Testis (tissue), 3 donors: ENCODE data around the gene ST8SIA3. TPM values are rescaled to one million over a fixed set of nuclear protein-coding genes. Genes with fewer than 3 reads are reported as not detected.

Experiments used
- DNase-seq: peaks from one replicate; pipeline ENCODE4 v3.0.0-alpha.2; 2019
- H3K27ac ChIP-seq, 2 donors: fragments of 200-600 bp; sonication (generic); one replicate each; pipeline ENCODE4 v1.5.1; 2019
- H3K27me3 ChIP-seq: fragments of 200-600 bp; sonication (generic); one replicate; pipeline ENCODE4 v1.5.1; 2019
- H3K36me3 ChIP-seq: fragments of 200-600 bp; sonication (generic); one replicate; pipeline ENCODE4 v1.5.1; 2017; ENCODE audit warnings: low read depth; ENCODE audit errors: missing control alignments
- H3K4me1 ChIP-seq: fragments of 200-600 bp; sonication (generic); one replicate; pipeline ENCODE4 v1.5.1; 2019
- H3K4me3 ChIP-seq, 2 donors: fragments of 200-600 bp; sonication (generic); one replicate each; pipeline ENCODE4 v1.5.1; 2017 to 2019
- H3K9me3 ChIP-seq: fragments of 200-600 bp; sonication (generic); one replicate; pipeline ENCODE4 v1.5.1; 2017
- POLR2A ChIP-seq: fragments of 450-650 bp; IDR thresholded peaks from one replicate; pipeline ENCODE4 v1.6.1; 2017; ENCODE audit warnings: antibody characterized with exemption, mild to moderate bottlenecking, moderate library complexity
- WGBS, 2 donors: methylation state at CpG; one replicate each; pipeline ENCODE4 v1.1.5; 2018; 5-methylcytosine and 5-hydroxymethylcytosine counted together
- intact Hi-C: fragments of 100-400 bp; cut with DNase I; formaldehyde crosslinking; loops from one replicate; pipeline ENCODE4 v1.15.1; 2023; ENCODE audit warnings: low total_unique reads
- polyA plus RNA-seq: library from polyadenylated mRNA; stranded (reverse); fragments of 350-450 nt; fragmentation: Illumina TruSeq; extraction: RNeasy Lipid Tissue Mini Kit (QIAGEN cat#74804); gene quantifications from one replicate; pipeline ENCODE4 v1.2.3, GENCODE V29; 2014; ENCODE audit warnings: low read depth, low replicate concordance; ENCODE audit not compliant: insufficient read depth
- total RNA-seq, 2 donors: library from RNA; depleted of rRNA; stranded (reverse); fragments of >200 nt; gene quantifications; one replicate each; pipeline ENCODE4 v1.2.3, GENCODE V29; 2016
- TF ChIP-seq, protein P1 (sequence below), 3 experiments: fragments of 450-650 bp in 2 of 3; fragments of 200-600 bp in 1 of 3; sonication (generic) in 1 of 3; IDR thresholded peaks; one replicate each; pipeline ENCODE4 v1.5.1; 2016 to 2019; ENCODE audit warnings: antibody characterized with exemption in 3 of 3, mild to moderate bottlenecking in 2 of 3, moderate library complexity in 1 of 3

Gene ST8SIA3
- total and polyA plus RNA-seq, 3 donors from 2014 or later: 0.93 to 2.5 (median 1.6) TPM

DNA sequence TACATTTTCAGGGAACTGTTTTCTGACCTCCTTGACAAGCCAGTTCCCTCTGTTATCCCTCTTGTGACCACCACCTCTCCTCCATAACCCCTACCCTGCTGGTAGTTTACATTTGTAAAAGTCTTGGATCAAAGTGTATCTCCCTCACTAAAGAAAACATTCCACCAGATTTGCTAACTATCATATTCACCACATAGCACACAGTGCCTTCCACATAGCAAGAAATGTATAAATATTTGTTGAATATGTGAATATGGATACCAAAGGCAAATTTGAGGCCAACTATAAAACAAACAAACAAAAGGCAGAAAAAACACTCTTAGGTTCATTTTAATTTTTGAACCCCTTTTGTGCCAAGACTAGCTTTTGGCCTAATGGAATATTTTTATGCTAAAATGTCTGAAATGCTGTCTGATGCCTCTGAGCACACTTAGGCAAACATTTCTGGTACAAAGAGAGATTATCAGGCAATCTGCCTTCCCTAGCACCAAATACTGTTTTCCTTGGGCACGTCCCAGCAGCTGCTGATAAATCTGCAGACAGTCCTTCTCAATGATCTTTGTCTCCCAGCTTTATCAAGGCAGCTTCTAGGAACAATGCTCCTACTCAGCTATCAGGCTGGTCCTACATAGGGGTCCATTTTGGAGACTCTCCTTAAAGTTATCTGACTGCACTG, 26.7 kb upstream of the ST8SIA3 start:
- WGBS, 2 donors: 31 to 35% methylated on average over 1 of the region's 1 CpG
- no peaks in the 10 kb centered on the region for H3K27me3 ChIP-seq
- intact Hi-C loops: no loop called here
- H3K4me1 ChIP-seq: no peaks in the 10 kb centered on the region
- H3K4me3 ChIP-seq: no peak overlapping the region
- no peak overlapping the region for H3K27ac ChIP-seq
- no peaks in the 10 kb centered on the region for H3K36me3 ChIP-seq
- TF ChIP-seq, protein P1, sequence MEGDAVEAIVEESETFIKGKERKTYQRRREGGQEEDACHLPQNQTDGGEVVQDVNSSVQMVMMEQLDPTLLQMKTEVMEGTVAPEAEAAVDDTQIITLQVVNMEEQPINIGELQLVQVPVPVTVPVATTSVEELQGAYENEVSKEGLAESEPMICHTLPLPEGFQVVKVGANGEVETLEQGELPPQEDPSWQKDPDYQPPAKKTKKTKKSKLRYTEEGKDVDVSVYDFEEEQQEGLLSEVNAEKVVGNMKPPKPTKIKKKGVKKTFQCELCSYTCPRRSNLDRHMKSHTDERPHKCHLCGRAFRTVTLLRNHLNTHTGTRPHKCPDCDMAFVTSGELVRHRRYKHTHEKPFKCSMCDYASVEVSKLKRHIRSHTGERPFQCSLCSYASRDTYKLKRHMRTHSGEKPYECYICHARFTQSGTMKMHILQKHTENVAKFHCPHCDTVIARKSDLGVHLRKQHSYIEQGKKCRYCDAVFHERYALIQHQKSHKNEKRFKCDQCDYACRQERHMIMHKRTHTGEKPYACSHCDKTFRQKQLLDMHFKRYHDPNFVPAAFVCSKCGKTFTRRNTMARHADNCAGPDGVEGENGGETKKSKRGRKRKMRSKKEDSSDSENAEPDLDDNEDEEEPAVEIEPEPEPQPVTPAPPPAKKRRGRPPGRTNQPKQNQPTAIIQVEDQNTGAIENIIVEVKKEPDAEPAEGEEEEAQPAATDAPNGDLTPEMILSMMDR (IDR thresholded peaks at IDR 0.05): no peak
- TF ChIP-seq POLR2A: no peak
- no peaks in the 10 kb centered on the region for H3K9me3 ChIP-seq
- no peak for DNase-seq

DNA sequence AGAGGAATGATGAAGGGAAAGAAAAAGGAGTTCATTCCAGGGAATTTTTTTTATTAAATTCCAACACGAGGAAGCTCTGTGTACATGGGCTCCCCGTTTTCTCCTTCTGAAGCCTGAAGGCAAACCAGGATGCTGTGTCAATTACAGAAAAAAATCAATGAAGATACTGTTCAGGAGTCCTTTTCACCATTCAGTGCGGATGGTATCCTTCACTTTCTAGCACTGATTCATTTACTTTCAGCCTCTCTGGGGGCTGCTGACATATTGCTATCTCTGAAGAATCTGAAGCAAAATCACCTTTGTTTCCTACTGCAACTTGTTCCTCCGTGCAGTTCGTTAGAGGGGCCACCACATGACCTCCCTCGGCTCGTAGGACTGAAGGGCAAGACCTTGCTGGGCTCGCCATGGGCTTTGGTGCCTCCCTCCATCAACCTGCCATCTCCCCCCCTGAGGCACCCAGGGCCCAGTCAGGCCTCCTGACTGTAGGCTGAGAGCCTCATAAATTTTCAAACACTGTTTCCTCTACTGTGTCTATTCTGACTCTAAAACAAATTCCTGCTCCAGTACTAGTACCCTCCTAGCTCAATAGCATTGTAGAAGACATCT, 25.5 kb upstream of the ST8SIA3 start:
- no peaks in the 10 kb centered on the region for H3K9me3 ChIP-seq
- H3K27ac ChIP-seq: no peak overlapping the region
- TF ChIP-seq, protein P1 (IDR thresholded peaks at IDR 0.05): no peak
- no peak for TF ChIP-seq POLR2A
- intact Hi-C loops: no loop called here
- H3K4me1 ChIP-seq: no peaks in the 10 kb centered on the region
- no peak for DNase-seq
- H3K36me3 ChIP-seq: no peaks in the 10 kb centered on the region
- H3K4me3 ChIP-seq: no peak overlapping the region
- no peaks in the 10 kb centered on the region for H3K27me3 ChIP-seq
- 15 to 23% methylated on average over 8 of the region's 8 CpGs for WGBS, 2 donors

DNA sequence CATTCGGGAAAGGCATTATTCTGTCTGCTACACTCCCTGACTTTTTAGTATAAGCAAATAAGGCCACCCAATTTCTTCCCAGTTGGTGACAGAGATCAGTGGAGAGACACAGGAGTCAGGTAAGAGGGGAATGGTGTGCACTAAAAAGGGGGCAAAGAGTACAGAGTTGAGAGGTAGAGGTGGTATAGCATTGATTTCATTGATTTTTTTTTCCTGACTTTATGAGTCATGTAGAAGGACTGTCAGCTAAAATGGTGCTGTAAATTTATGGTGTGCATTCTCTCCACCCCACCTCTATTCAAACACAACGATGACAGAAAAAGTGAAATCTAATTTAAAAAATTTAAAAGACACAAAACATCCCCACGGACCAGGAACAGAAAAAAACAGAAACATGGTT, 23.7 kb upstream of the ST8SIA3 start:
- DNase-seq: no peak
- H3K9me3 ChIP-seq: no peaks in the 10 kb centered on the region
- H3K4me1 ChIP-seq: no peaks in the 10 kb centered on the region
- no peak overlapping the region for H3K4me3 ChIP-seq
- whole genome bisulfite sequencing, 2 donors: 81 to 84% methylated on average over 3 of the region's 3 CpGs
- H3K27ac ChIP-seq: no peak overlapping the region
- TF ChIP-seq POLR2A: no peak
- TF ChIP-seq, protein P1 (IDR thresholded peaks at IDR 0.05): no peak
- H3K36me3 ChIP-seq: no peaks in the 10 kb centered on the region
- intact Hi-C loops: no loop called here
- no peaks in the 10 kb centered on the region for H3K27me3 ChIP-seq

DNA sequence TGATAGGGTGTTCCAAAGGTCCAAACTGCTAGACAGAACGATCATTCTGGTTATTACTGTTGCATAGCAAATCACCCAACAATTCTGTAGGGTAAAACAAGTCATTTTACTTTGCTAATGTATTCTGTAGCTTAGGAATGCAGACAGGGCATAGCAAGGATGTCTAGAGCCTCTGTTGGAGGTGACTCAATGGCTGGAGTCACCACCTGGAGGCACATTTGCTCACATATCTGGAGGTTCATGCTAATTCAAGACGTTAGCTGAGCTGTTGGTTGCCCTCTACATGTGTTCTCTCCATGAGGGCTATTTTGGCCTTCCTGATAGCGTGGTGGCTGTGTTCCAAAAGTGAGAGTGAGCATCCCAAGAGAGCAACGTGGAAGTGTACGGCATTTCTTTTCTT, 22.5 kb upstream of the ST8SIA3 start:
- TF ChIP-seq, protein P1 (IDR thresholded peaks at IDR 0.05): no peak
- no peak for TF ChIP-seq POLR2A

DNA sequence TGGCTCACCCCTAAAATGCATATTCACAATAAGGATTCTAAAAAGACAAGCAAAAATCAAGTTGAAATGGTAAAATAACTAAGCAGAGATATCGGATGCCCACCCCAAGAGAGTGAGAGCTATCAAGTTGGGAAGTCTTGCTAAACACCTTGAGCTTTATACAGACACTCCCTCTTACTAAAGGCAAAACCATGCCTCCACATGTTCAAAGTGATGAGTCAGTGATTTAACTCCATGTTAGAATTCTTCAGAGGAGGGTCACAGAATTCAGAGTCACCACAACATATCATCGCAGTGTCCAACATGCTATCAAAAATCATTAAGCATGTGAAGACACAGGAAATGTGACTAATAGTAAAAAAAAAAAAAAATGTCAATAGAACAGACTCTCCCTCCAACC, 20.6 kb upstream of the ST8SIA3 start:
- Histone ChIP-seq H3K4me1 (no peaks in the 10 kb centered on the region), H3K9me3 (no peaks in the 10 kb centered on the region), H3K4me3 (no peak overlapping the region), H3K36me3 (no peaks in the 10 kb centered on the region), H3K27ac (no peak overlapping the region), H3K27me3 (no peaks in the 10 kb centered on the region)
- DNase-seq: no peak
- 87 to 96% methylated on average over 2 of the region's 2 CpGs for WGBS, 2 donors
- intact Hi-C loops: no loop called here
- TF ChIP-seq POLR2A: no peak
- TF ChIP-seq, protein P1 (IDR thresholded peaks at IDR 0.05): no peak

More for the DNA sequence above, 22.5 kb upstream of the ST8SIA3 start:
- H3K4me3 ChIP-seq: no peak overlapping the region
- H3K4me1 ChIP-seq: no peaks in the 10 kb centered on the region
- H3K27me3 ChIP-seq: no peaks in the 10 kb centered on the region
- no peak overlapping the region for H3K27ac ChIP-seq
- H3K9me3 ChIP-seq: no peaks in the 10 kb centered on the region
- no peaks in the 10 kb centered on the region for H3K36me3 ChIP-seq
- DNase-seq: no peak
- intact Hi-C loops: no loop called here
- 72 to 76% methylated on average over 5 of the region's 5 CpGs for WGBS, 2 donors
